Uterus (tissue), 4 donors: Measurements from ENCODE around the gene RNF34. TPM values are rescaled to one million over a fixed set of nuclear protein-coding genes. Genes with fewer than 3 reads are reported as not detected.

Experiments
- DNase-seq, 2 donors: peaks; one replicate each; pipeline ENCODE4 v3.0.0-alpha.2; 2019 to 2020
- H3K27ac ChIP-seq, 2 donors: fragments of 200-600 bp; sonication (generic); 1 replicate in 1 of 2; 2 replicates in 1 of 2; pipeline ENCODE4 v1.5.1; 2016 to 2018
- H3K27me3 ChIP-seq, 2 donors: fragments of 200-600 bp; sonication (generic); one replicate each; pipeline ENCODE4 v1.5.1; 2018 to 2019; ENCODE audit warnings: control low read depth in 1 of 2
- H3K36me3 ChIP-seq, 2 donors: fragments of 200-600 bp; sonication (generic); one replicate each; pipeline ENCODE4 v1.5.1; 2019; ENCODE audit warnings: control low read depth in 1 of 2
- H3K4me1 ChIP-seq, 2 donors: fragments of 200-600 bp; sonication (generic); one replicate each; pipeline ENCODE4 v1.5.1; 2018 to 2019; ENCODE audit warnings: control low read depth in 1 of 2
- H3K4me3 ChIP-seq, 2 donors: fragments of 200-600 bp; sonication (generic); 1 replicate in 1 of 2; 2 replicates in 1 of 2; pipeline ENCODE4 v1.5.1; 2018 to 2019; ENCODE audit warnings: mild to moderate bottlenecking in 1 of 2
- H3K9me3 ChIP-seq, 2 donors: fragments of 200-600 bp; sonication (generic); one replicate each; pipeline ENCODE4 v1.5.1; 2019; ENCODE audit warnings: control low read depth in 1 of 2
- POLR2A ChIP-seq, 2 donors: fragments of 450-650 bp; IDR thresholded peaks; one replicate each; pipeline ENCODE4 v1.6.1; 2016; ENCODE audit warnings: antibody characterized with exemption in 2 of 2, mild to moderate bottlenecking in 1 of 2, moderate library complexity in 1 of 2
- intact Hi-C: fragments of 100-400 bp; cut with DNase I; formaldehyde crosslinking; loops from one replicate; pipeline ENCODE4 v1.15.1; 2023; ENCODE audit warnings: low total_unique reads
- total RNA-seq, 4 donors: library from RNA; depleted of rRNA in 3 of 4; stranded (reverse); fragments of >200 nt in 3 of 4; gene quantifications; one replicate each; pipeline versions ENCODE4 v1.1.0 to v1.2.4, GENCODE V29; 2014 to 2023
- TF ChIP-seq, protein P1 (sequence below), 4 experiments: fragments of 200-600 bp in 2 of 4; fragments of 450-650 bp in 2 of 4; sonication (generic) in 2 of 4; IDR thresholded peaks; one replicate each; pipeline ENCODE4 v1.5.1; 2016 to 2019; ENCODE audit warnings: antibody characterized with exemption in 4 of 4, mild to moderate bottlenecking in 2 of 4, moderate library complexity in 1 of 4
- donor health status: DM: yes; HTN: yes; CAD: no.

The RNF34 gene
- total RNA-seq, 4 donors from 2014 or later, result 23.5 to 74.9 (median 34.1) TPM

DNA sequence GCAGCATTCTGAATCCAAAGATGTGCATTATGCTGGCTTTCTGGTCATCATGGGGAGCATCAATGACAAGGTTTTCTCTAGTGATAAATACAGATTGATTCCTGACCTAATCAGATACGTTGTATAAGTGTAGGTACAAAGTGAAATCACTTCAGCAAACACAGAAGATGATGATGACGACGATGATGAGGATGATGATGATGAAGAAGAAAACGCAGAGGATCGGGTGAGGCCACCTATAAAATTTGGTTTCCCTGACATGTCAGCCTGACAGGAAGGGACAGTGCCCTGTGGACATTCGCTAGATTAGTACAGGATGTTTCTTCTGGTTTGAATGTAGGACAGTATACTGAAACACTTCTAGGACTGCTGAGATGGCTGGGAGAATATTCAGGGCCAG is 20.2 kb downstream of the RNF34 start:
- Histone ChIP-seq H3K27ac (no peak overlapping the region), H3K36me3 (no peaks in the 10 kb centered on the region), H3K4me3 (no peak overlapping the region), H3K4me1 (no peaks in the 10 kb centered on the region), H3K27me3 (no peaks in the 10 kb centered on the region), H3K9me3 (no peaks in the 10 kb centered on the region)
- TF ChIP-seq, protein P1, sequence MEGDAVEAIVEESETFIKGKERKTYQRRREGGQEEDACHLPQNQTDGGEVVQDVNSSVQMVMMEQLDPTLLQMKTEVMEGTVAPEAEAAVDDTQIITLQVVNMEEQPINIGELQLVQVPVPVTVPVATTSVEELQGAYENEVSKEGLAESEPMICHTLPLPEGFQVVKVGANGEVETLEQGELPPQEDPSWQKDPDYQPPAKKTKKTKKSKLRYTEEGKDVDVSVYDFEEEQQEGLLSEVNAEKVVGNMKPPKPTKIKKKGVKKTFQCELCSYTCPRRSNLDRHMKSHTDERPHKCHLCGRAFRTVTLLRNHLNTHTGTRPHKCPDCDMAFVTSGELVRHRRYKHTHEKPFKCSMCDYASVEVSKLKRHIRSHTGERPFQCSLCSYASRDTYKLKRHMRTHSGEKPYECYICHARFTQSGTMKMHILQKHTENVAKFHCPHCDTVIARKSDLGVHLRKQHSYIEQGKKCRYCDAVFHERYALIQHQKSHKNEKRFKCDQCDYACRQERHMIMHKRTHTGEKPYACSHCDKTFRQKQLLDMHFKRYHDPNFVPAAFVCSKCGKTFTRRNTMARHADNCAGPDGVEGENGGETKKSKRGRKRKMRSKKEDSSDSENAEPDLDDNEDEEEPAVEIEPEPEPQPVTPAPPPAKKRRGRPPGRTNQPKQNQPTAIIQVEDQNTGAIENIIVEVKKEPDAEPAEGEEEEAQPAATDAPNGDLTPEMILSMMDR (IDR thresholded peaks at IDR 0.05), result no peak
- intact Hi-C loops, result no loop called here
- no peak for DNase-seq

- DNase-seq, result no peak
- no peak for TF ChIP-seq POLR2A (IDR thresholded peaks at IDR 0.05)
- TF ChIP-seq, protein P1 (IDR thresholded peaks at IDR 0.05), result no peak
- Histone ChIP-seq H3K27me3 (no peaks in the 10 kb centered on the region), H3K4me3 (no peak overlapping the region), H3K9me3 (no peaks in the 10 kb centered on the region), H3K27ac (no peak overlapping the region), H3K36me3 (no peaks in the 10 kb centered on the region), H3K4me1 (no peaks in the 10 kb centered on the region)
- intact Hi-C loops, result no loop called here
These were observed 23.3 kb downstream of the RNF34 start for GRCh38 chr12:121423253-121423652.

DNA sequence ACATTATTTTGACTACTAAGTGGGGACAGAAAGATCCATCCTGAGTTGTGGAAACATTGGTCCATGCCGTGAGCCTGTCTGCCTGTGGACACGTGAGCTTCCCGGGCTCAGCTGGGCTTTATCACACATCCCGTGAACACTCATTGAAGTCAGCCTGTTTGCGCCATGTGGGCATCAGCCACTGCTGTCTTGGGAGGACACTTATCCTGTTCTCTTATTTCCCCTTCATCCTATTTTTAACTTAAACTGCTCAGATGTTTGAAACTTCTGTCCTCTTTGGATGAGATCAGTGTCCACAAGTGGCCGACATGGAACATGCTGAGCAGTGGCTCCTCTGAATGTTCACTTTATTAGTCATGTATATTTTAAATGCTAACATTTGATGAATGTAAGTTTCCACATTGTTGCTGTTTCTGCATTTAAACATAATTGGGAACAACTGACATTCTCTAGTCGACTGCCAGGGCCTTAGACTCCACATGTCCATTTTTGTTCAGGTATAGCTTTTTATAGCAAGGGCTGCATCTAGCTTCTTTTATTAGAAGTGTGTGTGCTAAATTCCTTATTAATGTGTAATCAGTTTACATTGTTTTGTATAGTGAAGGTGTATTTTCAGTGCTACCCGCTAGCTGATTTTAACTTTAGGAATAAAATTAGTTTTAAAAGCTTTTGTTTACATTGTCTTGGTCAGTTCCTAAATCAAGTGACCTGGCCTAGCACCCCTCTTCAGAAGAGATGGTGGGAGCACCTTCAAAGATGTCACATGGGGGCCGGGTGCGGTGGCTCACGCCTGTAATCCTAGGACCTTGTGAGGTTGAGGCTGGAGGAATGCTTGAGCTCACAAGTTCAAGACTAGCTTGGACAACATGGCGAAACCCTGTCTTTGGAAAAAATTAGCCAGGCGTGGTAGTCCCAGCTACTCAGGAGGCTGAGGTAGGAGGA is 24.0 kb downstream of the RNF34 start:
- no peak overlapping the region for H3K4me3 ChIP-seq
- TF ChIP-seq, protein P1 (IDR thresholded peaks at IDR 0.05), result no peak
- H3K36me3 ChIP-seq, result no peaks in the 10 kb centered on the region
- H3K9me3 ChIP-seq, result no peaks in the 10 kb centered on the region
- no peak for DNase-seq
- intact Hi-C loops, result no loop called here
- no peak overlapping the region for H3K27ac ChIP-seq
- H3K27me3 ChIP-seq, result no peaks in the 10 kb centered on the region
- no peaks in the 10 kb centered on the region for H3K4me1 ChIP-seq

DNA sequence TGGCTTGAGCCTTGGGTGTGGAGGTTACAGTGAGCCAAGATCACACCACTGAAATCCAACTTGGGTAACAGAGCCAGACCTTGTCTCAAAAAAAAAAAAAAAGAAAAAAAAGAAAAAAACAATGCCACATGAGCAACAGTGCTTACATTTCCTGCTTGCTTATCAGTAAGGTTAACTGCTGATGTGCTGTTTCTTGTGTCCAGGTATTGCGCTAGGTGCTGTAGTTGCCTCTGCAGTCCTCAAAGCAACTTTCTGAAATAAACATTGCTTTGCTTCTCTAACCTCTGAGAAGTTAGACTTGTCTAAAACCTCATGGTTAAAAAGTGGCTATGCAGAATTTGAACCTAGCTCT is 24.7 kb downstream of the RNF34 start:
- H3K27me3 ChIP-seq, result no peaks in the 10 kb centered on the region
- no peaks in the 10 kb centered on the region for H3K9me3 ChIP-seq
- H3K27ac ChIP-seq, result no peak overlapping the region
- no peaks in the 10 kb centered on the region for H3K36me3 ChIP-seq
- no peak for DNase-seq
- H3K4me3 ChIP-seq, result no peak overlapping the region
- no peaks in the 10 kb centered on the region for H3K4me1 ChIP-seq
- TF ChIP-seq, protein P1 (IDR thresholded peaks at IDR 0.05), result no peak
- no peak for TF ChIP-seq POLR2A (IDR thresholded peaks at IDR 0.05)
- intact Hi-C loops, result no loop called here

DNA sequence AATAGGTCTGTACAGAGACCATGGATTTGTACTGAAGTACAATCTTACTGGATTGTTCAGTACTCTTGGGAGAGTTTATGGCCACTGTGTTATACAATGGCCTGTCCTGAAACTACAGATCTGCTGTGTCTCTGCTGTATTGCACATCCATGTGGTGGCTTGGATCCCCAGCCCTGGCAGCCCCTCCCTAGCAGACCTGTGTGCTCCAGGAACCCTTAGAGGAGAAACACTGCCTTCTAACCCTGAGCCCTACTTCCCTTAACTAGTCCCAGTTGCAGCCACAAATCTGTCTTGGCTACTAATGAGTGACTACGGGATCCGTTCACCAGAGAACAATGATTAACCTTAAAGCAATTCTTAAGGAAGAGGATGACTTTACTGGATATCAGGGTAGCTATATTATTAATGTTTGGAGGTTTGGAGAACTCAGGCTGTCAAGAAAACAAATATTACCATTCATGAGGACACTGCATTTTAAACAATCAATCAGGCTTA is 27.7 kb downstream of the RNF34 start:
- Histone ChIP-seq H3K27ac (no peak overlapping the region), H3K9me3 (no peaks in the 10 kb centered on the region), H3K27me3 (no peaks in the 10 kb centered on the region), H3K4me3 (no peak overlapping the region), H3K36me3 (no peaks in the 10 kb centered on the region), H3K4me1 (no peaks in the 10 kb centered on the region)
- DNase-seq, result no peak
- TF ChIP-seq, protein P1 (IDR thresholded peaks at IDR 0.05), result no peak
- TF ChIP-seq POLR2A (IDR thresholded peaks at IDR 0.05), result no peak
- intact Hi-C loops, result no loop called here
